GM18499 (cell line): Measurements from ENCODE around the gene NUBP1.
A peak's percentile ranks its signal among the peaks of the same experiment; 100 is the strongest.
"Not testable (repeated sequence)": the region's sequence is repeated elsewhere in the genome, so short reads cannot be mapped to it uniquely, and the experiment has no call there.

ENCODE experiments used
- ATAC-seq: cut with Tn5 transposase; IDR thresholded peaks from one replicate; pipeline ENCODE4 v1.9.1; 2021; ENCODE audit warnings: moderate number of reproducible peaks; ENCODE audit not compliant: insufficient read depth, unreplicated experiment

NUBP1 gene

DNA sequence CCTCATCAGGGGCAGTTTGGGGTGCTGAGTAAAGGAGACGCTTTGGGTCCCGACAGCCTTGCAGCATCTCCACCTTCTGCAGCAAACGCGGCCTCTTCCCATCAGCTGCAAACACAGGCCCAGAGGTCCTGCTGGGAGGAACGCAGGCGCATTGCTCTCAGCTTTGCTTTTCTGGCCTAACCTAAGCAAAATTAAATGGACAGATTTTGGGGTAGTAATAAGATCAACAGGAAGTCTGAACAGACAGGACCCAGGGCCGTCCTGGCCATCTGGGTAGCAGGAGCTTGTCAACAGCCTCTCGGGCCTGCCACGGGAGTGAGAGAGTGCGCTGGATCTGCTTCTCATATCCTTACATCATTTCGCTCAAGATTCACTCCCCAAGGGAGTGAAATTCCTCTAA, 7.2 kb downstream of the NUBP1 start:
- ATAC-seq = no peak

GRCh38 chr16:10751291-10751697, 7.7 kb downstream of the NUBP1 start:
- ATAC-seq = no peak

DNA sequence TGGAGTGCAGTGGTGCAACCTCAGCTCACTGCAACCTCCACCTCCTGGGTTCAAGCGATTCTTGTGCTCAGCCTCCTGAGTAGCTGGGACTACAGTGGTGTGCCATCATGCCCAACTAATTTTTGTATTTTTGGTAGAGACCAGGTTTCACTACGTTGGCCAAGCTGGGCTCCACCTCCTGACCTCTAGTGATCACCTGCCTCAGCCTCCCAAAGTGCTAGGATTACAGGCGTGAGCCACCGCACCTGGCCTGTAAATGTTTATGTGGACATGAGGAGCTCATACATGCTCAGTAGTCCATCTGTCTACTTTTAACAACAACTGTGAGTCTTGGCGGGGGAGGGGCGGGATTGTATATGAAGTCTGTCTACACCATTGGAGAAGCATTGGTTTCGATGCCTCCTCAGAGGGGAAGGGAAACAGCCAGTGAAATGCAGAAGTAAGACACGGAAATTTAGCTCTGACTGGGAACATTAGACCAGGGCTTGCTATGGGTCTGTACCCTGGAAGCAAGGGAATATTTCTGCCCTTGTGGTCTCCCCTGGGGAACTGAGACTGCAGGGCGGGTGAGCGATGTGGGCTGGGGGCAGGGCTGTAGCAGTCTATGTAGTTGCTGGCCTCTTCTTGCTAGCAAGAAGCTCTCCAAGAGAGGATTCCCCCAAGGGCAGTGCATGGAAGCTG, 9.3 kb downstream of the NUBP1 start:
- ATAC-seq = no peak

DNA sequence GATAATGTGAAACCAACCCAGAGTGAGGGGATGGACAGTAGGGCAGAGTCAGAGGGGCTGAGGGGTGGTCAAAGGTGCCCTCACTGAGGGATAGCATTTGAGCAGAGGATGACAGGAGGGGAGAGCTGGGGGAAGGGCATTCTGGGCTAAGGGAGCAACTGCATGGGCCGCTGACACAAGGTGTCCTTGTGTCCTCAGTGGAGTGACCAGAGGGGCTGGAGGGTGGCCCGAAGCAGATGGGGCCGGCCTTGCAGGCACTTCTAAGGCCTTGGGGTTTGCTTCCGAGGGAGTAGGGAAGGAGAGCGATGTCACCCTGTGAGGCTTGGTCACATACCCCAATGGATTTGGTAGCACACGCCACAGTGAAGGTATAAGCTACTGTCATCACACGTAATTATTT, 10.0 kb downstream of the NUBP1 start:
- ATAC-seq = no peak

DNA sequence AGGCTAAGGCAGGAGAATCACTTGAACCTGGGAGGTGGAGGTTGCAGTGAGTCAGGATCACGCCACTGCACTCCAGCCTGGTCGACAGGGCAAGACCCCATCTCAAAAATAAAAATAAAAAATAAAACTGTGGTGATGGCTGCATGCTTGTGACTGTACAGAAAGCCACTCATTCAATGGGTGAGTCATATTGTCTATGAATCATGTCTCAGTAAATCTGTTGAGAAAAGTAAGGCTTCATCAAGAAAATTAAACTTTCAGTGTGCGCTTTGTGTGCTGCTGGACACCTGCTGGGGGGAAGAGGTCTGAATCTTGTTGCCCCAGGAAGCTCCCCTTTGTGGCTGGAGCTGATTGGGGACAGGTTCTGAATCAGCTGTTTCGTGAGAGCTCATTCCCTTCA, 11.3 kb downstream of the NUBP1 start:
- ATAC-seq = no peak

DNA sequence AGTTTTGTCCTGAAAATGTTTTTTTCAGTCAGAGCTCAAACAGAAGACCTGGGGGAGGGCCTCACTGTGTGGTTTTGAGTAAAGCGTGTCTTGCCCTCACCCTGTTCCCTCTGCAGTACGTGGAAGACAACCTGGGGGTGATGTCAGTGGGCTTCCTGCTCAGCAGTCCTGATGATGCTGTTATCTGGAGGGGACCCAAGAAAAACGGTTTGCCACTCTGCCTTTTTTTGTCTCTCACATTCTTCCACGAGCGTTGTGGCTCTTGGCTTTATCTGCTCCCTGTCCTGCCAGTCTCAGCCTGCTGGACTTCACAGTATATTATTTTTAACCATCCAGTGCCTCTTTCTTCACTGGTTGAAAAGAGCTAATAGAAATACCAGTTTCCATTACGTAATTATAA, 12.9 kb downstream of the NUBP1 start:
- no peak for ATAC-seq

GRCh38 chr16:10760858-10761257, 17.2 kb downstream of the NUBP1 start:
- ATAC-seq = no peak

GRCh38 chr16:10761373-10761772, 17.7 kb downstream of the NUBP1 start:
- ATAC-seq = no peak

DNA sequence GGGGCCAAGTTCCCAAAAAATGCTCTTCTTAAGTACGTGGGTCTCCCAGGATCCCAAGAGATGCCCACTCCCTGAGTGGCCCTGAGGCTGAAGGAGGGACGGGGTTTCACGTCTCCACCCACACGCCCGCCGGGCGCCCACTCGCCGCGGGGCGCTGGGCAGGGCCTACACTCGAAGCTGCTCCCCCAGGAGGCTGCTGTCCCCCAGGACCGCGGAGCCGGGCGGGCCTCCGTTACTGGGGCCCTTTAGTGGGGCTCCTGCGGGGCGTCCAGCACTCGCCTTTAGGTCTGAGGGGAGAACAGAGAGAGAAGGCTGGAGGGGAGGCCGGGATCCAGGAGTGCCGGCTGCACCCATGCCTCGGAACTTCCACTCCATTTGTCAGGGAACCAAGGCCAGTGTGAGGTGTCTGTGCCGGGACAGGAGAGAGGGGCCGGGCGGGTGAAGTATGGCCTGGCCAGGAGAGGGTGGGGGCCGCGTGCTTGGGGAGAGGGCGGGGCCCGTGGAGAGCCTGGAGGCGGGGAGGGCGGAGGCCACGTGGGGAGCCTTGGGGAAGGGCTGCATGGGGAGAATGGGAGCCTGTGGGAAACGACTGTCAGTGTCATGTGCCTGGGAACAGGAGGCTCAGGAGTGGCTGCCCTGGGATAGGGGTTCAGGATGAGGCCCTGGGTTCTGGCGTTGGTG, 18.8 kb downstream of the NUBP1 start:
- no peak for ATAC-seq

- no peak for ATAC-seq
These were observed 19.8 kb downstream of the NUBP1 start for GRCh38 chr16:10763456-10763855.

- peak; percentile 73 for ATAC-seq
These were observed 22.1 kb downstream of the NUBP1 start for GRCh38 chr16:10765772-10766171.

- ATAC-seq = no peak
These were observed 23.5 kb downstream of the NUBP1 start for GRCh38 chr16:10767127-10767526.

DNA sequence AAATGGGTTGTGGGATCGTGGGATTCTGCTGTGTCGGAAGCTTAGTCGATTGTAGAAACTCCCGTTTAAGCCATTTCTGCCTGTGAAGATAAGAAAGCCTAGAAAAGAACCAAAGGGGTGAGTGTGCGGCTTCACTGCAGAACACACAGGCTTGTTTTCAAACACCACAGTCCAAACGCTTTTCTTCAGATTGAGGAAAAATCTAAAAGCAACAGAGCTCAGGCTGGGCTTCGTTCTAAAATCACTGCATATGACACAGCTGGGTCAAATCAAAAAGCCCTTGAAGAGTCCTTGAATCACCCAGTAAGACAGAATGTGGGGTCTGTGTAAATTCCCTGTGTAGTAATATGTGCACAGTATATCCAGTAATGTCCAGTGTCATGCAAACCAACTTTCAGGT, 25.7 kb downstream of the NUBP1 start:
- ATAC-seq = no peak

- ATAC-seq = no peak
These were observed 27.3 kb downstream of the NUBP1 start for GRCh38 chr16:10770907-10771306.

- ATAC-seq = no peak
These were observed 32.6 kb downstream of the NUBP1 start for GRCh38 chr16:10776280-10776679.

GRCh38 chr16:10776923-10777322, 33.3 kb downstream of the NUBP1 start:
- not testable (repeated sequence) for ATAC-seq

DNA sequence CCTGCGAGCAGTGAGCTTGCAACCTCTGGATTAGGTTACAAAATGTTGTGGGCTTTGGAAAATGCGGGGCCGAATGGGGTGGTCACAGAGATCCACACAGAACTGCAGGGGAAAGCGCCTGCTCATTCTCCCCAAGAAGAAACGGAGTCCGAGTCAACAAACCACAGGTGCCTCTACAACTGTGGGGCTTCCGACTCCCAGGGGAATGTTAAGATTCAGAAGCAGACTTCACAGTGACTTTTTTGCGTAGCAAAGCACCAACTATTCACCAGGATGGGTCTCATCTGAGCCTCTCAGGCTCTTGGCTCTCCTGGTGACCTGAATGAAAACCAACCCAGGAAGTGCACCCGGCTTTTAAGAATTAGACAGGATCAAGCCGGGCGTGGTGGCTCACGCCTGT, 33.7 kb downstream of the NUBP1 start:
- no peak for ATAC-seq

- not testable (repeated sequence) for ATAC-seq
These were observed 36.3 kb downstream of the NUBP1 start for GRCh38 chr16:10779908-10780307.

GRCh38 chr16:10780628-10781027, 37.0 kb downstream of the NUBP1 start:
- ATAC-seq = no peak

DNA sequence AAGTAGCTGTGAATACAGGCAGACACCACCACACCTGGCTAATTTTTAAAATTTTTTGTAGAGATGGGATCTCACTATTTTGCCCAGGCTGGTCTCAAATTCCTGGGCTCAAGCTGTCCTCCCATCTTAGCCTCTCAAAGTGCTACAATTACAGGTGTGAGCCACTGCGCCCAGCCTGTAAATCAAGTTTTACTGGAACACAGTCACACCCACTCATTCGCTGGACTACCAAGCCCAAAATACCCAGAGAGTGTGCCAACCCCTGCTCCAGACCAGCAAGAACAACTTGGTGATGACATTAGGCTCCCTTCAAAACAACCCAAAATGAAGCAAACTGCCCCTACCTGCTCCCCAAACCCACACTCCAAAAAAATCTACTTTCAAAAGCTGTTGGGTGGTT, 39.0 kb downstream of the NUBP1 start:
- no peak for ATAC-seq

GRCh38 chr16:10787304-10787703, 43.7 kb downstream of the NUBP1 start:
- ATAC-seq = no peak

DNA sequence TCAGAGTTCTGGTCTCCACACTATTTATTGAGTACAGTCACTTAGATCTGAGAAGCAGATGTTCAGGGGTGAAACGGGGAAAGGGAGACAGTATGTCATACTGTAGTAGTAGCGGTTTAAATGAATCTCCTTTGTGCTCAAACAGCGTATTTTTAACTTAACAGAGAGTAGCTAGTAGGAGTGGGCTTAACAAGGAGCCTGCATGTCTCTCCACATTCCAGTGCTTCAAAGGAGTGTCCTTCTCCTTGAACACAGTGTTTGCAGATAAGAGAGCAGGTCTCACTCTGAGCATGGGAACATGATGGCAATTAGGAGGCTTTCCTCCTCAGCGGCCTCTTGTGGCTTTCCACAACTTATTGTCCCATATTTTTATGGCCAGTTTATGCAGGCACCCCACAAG, 45.0 kb downstream of the NUBP1 start:
- ATAC-seq = not testable (repeated sequence)
